Astrocyte of the cerebellum (primary cell): Measurements from ENCODE around the gene NYNRIN.

ENCODE experiments used
- DNase-seq: peaks from one replicate; pipeline ENCODE4 v3.0.0-alpha.2; 2011; ENCODE audit warnings: low read depth
- H3K4me3 ChIP-seq: 2 replicates; pipeline ENCODE4 v1.5.1; 2011; ENCODE audit warnings: mild to moderate bottlenecking, low read depth, low read length, moderate library complexity
- in situ Hi-C: cut with HindIII; loops from 2 replicates; pipeline ENCODE4 v1.10.0; 2017; ENCODE audit warnings: low sequenced_read_pairs
- TF ChIP-seq, protein P1 (sequence below): IDR thresholded peaks from 2 replicates; pipeline ENCODE4 v1.5.1; 2012; ENCODE audit warnings: low read length, low read depth, moderate library complexity, mild to moderate bottlenecking; ENCODE audit errors: missing control alignments

NYNRIN gene

DNA sequence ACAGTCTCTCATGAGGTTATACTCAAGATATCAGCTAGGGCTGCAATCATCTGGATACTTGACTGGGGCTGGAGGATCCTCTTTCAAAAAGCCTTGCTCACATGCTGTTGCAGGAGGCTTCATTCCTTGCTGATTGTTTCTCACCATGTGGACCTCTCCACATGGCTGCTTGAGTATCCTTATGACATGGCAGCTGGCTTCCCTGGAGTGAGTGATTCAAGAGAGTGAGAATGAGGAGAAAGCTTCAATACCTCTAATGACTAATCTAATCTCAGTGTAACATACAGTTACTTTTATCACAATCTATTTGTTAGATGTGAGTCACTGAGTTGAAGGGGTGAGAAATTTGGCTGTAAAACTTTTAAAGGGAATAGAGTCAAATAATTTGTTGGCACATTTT, 58.2 kb downstream of the NYNRIN start:
- no peak overlapping the region for H3K4me3 ChIP-seq
- TF ChIP-seq, protein P1, sequence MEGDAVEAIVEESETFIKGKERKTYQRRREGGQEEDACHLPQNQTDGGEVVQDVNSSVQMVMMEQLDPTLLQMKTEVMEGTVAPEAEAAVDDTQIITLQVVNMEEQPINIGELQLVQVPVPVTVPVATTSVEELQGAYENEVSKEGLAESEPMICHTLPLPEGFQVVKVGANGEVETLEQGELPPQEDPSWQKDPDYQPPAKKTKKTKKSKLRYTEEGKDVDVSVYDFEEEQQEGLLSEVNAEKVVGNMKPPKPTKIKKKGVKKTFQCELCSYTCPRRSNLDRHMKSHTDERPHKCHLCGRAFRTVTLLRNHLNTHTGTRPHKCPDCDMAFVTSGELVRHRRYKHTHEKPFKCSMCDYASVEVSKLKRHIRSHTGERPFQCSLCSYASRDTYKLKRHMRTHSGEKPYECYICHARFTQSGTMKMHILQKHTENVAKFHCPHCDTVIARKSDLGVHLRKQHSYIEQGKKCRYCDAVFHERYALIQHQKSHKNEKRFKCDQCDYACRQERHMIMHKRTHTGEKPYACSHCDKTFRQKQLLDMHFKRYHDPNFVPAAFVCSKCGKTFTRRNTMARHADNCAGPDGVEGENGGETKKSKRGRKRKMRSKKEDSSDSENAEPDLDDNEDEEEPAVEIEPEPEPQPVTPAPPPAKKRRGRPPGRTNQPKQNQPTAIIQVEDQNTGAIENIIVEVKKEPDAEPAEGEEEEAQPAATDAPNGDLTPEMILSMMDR, result no peak
- no peak for DNase-seq
- in situ Hi-C loops, result no loop called here

DNA sequence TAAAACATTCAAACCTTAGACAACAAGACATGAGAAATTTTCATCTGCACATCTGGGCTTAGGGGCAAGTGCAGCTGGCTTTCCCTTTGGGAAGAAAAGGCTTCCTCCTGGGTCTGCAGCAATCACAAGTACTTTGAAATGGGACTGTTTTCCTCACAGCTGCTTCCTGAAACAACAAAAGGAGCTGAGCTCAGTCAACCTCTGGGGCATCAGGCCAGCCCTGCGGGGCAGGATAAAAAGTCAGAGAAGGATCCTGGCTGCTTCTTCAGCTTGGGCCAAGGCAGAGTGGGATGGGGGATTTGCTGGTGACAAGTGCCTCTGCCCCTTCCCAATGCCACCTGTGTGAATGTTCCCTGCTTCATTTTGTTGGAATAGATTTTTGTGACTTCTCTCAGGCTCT, 59.9 kb downstream of the NYNRIN start:
- in situ Hi-C loops, result no loop called here
- DNase-seq, result no peak
- no peak overlapping the region for H3K4me3 ChIP-seq
- TF ChIP-seq, protein P1, result no peak

DNA sequence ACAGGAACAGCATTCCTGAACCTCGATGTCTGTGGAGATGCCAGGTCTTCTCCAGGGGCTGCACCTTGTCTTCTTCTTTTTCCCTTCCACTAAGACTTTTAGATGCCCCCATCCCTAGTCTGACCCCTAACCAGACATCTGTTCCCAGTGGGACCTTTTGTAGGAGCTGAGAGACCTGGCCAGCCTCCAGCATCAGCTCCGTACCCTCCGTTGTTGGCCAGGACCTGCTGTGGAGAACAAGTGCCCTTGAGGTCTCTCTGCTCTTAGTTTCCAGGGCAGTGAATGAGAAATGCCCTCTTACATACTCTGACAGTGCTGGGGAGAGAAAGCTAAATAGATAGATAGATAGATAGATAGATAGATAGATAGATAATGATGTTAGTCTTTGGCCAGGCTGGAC, 60.5 kb downstream of the NYNRIN start:
- in situ Hi-C loops, result no loop called here
- DNase-seq, result no peak
- H3K4me3 ChIP-seq, result no peak overlapping the region
- TF ChIP-seq, protein P1, result no peak

DNA sequence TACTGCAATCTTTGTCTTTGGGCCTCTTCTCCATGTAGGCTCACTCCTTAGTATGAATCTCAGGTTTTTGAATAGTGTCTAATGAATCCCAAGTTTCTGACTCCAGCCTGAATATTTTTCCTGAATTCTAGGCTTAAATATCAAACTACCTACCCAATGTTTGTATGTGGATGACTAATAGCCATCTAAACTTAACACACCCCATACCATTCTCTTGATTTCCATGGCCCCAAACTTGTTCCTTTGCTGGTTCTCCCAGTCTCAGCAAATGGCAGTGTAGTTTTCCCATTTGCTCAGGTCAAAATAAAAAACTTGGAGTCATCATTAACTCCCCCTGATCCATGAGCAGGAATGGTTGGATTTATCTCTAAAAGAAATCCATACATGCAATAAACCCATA, 62.5 kb downstream of the NYNRIN start:
- no peak for DNase-seq
- H3K4me3 ChIP-seq, result no peak overlapping the region
- in situ Hi-C loops, result no loop called here
- TF ChIP-seq, protein P1, result no peak

DNA sequence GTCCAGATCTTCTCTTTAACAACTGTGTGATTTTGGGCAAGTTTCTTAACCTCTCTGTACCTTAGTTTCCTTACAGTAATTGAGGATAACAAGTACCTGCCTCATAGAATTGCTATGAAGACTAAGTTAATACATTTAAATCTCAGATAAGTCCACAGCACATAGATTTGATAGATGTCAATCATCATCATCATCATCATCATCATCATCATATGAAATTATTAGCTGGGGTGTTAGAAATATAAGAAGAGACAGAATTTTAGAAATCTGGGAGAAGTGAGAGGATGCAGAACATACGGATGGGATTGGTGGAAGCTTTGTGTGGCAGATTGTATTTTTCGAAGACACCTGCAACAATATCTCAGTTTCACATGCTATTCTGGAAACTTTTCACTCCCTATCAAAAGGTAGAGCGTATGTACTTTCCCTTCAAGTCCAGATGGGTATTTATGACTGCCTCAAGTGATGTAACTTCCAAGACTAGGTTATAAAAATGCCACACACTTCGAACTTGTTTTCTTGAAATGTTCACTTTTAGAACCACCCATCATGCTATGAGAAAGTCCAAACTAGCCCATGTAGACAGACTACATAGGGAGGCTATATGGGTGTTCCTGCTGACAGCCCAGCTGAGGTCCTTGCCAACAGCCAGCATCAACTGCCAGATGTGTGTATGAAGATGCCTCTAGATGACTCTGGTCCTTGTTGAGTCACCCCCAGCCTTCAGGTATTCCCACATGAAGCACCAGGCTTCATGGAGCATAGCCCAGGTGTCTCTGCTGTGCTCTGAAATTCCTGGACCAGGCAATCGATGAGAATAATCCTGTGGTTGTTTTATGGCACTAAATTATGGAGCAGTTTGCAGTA, 64.4 kb downstream of the NYNRIN start:
- in situ Hi-C loops, result no loop called here
- DNase-seq, result no peak
- TF ChIP-seq, protein P1, result no peak
- no peak overlapping the region for H3K4me3 ChIP-seq

DNA sequence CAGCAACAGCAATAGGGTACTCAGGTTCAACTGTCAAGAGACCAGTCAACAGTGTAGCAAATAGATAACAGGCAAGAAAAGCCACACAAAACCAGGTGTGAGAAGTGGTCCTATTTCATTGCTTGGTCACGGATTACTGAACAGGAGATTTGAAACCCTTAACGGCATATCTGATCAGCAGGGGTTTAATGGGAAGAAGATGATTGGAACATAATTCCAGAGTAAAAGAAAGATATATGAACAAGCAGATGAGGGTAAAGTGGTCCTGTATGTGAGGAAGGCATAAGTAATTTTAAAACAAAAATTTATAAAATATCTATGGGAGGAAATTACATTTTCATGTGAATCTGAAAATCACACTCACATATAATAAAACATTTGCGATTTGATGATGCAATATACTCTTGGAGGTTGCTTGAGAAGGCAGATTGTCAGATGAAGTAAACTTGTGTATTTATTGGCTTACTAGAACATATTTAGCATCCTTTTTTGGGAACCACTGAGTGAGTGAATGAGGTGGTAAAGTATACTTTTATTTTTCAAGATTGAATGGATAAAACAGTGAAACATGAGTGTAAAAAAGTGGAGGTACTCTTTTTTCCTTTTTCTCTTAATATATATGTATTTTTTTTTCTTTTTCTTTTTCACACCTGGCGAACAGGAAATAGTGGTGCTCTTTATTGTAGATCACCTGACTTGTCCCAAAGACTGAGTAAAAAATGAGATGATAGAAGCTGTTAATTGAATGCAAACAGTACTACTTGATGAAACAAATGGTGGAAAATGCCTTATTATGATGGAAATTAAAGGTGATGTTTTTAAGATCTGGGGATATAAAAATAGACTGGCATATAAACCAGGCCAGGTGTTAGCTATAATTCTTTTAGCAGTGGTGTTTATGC, 65.3 kb downstream of the NYNRIN start:
- DNase-seq, result no peak
- in situ Hi-C loops, result no loop called here
- TF ChIP-seq, protein P1, result no peak
- H3K4me3 ChIP-seq, result no peak overlapping the region
